ENCODE results near the gene SSU72. TPM values are rescaled to one million over a fixed set of nuclear protein-coding genes. Genes with fewer than 3 reads are reported as not detected.

The SSU72 gene
- total RNA-seq, 4 donors from 2014 or later: 44.0 to 273 (median 78.4) TPM

DNA sequence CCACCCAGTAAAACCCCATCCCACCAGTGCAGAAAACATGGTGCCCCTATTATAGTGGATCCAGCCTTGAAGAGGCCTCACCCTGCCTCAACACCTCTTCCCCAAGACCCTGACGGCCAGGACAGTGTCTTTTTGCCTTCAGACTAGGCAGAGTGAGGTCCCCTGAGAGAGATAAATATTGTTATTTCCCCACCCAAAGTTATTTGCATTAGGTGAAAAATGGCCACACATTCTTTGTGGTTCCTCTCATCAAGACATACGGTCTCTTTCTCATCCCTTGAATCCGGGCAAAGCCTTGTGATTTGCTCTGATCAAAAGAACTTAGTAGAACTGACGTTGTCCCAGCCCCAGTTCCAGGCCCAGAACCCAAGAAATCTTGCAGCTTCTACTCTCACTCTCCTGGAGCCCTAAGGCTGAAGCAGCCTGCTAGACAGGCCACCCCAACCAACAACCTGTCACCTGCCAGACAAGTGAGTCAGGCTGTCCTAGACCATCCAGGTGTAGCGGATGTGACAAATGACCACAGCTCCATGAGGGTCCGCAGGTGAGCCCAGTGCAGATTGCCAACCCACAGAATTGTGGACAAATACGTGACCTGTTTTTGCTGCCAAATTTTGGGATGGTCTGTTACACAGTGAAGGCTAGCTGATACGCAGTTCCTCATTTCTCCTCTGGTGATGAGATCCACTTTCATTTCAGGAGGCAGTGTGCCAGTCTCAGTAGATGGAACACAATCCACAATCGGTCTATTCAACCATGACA, 8.1 kb upstream of the SSU72 start:
- TF ChIP-seq, protein P1, sequence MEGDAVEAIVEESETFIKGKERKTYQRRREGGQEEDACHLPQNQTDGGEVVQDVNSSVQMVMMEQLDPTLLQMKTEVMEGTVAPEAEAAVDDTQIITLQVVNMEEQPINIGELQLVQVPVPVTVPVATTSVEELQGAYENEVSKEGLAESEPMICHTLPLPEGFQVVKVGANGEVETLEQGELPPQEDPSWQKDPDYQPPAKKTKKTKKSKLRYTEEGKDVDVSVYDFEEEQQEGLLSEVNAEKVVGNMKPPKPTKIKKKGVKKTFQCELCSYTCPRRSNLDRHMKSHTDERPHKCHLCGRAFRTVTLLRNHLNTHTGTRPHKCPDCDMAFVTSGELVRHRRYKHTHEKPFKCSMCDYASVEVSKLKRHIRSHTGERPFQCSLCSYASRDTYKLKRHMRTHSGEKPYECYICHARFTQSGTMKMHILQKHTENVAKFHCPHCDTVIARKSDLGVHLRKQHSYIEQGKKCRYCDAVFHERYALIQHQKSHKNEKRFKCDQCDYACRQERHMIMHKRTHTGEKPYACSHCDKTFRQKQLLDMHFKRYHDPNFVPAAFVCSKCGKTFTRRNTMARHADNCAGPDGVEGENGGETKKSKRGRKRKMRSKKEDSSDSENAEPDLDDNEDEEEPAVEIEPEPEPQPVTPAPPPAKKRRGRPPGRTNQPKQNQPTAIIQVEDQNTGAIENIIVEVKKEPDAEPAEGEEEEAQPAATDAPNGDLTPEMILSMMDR (IDR thresholded peaks at IDR 0.05): no peak
- TF ChIP-seq POLR2A (IDR thresholded peaks at IDR 0.05): no peak
- H3K36me3 ChIP-seq: no peaks in the 10 kb centered on the region
- H3K27ac ChIP-seq: no peak overlapping the region
- DNase-seq: no peak
- intact Hi-C loops (cut with DNase I; ENCODE audit: low total_unique reads): no loop called here
- no peaks in the 10 kb centered on the region for H3K9me3 ChIP-seq
- no peaks in the 10 kb centered on the region for H3K27me3 ChIP-seq
- H3K4me3 ChIP-seq: no peak overlapping the region
- H3K4me1 ChIP-seq: no peaks in the 10 kb centered on the region

DNA sequence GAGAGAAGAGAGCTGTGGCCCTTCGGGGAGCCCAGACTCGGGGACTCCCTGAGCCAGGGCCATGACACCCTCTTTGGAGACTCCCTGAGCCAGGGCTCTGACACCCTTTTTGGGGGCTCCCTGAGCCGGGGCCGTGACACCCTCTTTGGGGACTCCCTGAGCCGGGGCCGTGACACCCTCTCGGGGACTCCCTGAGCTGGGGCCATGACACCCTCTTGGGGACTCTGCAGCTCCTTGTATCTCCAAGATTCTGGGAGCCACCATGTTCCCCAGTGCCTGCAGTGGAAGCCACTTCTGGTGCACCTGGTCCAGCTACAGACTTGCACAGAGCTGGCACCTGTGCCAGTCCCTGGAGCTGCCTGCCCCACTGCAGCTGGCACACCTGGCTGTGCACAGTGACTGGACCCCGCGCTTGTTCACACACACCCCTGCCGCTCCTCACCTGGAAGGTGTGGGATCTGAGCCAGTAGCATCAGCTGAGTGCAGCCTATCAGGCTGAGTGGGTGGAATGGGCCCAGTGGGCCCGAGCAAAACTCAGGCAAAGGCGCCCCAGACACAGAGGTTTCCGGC, 3.8 kb upstream of the SSU72 start:
- no peak for DNase-seq
- Histone ChIP-seq H3K4me1 (no peaks in the 10 kb centered on the region), H3K9me3 (no peaks in the 10 kb centered on the region), H3K27me3 (no peaks in the 10 kb centered on the region), H3K27ac (no peak overlapping the region), H3K4me3 (no peak overlapping the region), H3K36me3 (no peaks in the 10 kb centered on the region)
- TF ChIP-seq, protein P1 (IDR thresholded peaks at IDR 0.05): no peak
- TF ChIP-seq POLR2A (IDR thresholded peaks at IDR 0.05): no peak
- intact Hi-C loops (cut with DNase I; ENCODE audit: low total_unique reads): no loop called here

DNA sequence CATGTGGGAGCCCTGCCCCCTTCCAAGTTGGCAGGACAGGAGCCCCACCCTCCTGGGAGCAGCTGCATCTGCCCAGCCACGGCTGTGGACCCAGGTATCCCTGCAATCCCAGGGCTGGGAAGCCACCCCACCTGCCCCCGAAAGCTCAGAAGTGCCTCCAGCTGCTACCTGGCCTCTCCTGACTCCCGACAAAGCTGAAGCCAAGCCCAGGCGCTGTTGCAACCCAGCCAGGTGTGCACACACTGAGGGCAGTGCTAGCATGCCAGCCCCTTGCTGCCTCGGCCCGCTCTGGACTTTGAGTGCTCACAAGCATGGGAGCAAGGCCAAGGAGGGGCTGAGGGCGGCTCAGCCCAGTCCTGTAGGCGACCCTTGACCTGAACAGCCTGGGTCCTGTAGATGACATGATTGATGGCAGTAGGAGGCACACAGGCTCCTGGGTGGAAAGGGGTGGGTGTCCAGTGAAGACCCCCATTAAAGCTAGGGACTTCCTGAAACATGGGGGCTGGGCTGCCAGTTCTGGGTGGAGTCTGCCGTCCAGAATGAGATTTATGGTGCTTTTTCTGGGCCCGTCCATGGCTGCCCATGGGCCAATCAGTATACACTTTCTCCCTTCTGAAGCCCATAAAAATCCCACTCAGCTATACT, 2.8 kb upstream of the SSU72 start:
- no peak overlapping the region for H3K4me3 ChIP-seq
- DNase-seq: no peak
- H3K9me3 ChIP-seq: no peaks in the 10 kb centered on the region
- no peaks in the 10 kb centered on the region for H3K27me3 ChIP-seq
- no peak overlapping the region for H3K27ac ChIP-seq
- no peaks in the 10 kb centered on the region for H3K4me1 ChIP-seq
- intact Hi-C loops (cut with DNase I; ENCODE audit: low total_unique reads): no loop called here
- TF ChIP-seq, protein P1 (IDR thresholded peaks at IDR 0.05): no peak
- no peak for TF ChIP-seq POLR2A (IDR thresholded peaks at IDR 0.05)
- H3K36me3 ChIP-seq: no peaks in the 10 kb centered on the region

DNA sequence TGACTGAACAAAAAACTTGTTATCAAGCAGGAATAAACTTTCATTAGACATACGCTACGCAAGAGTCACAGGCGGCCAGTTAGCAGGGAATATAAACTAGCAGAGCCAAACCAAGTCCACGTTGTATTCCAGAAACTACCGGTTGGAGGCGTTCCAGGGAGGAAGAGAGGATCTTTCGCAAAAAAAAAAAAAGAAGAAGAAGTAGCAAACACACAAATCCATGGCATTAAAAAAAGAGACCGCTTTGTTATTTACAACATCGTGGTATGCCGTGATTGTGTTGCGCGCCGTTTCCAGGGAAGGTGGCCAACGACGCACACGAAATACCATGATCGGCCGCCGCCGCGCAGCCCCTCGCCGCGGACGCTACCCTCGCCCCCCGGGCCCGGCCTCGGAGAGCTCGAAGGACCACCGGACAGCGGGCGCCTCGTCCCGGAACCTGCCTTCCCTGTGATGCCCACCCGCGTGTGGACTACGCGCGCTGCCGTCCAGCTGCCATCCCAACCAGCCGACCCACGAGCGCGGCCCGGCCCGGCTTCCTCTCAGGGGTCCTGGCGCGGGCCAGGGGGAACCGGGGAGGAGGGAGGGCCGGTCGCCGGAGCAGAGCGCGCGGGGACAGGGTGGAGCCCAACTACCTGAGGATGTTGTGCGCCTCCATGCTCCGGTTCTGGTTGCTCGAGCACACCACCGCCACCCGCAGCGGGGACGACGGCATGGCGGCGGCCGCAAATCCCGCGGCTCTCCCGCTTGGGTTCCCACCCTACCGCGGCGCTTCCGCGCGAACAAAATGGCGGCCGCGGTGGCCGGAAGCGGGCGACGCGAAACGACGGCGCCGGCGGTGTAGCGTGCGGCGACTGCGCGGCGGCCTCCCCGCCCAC, 581 bp downstream of the SSU72 start:
- H3K27ac ChIP-seq: peak overlapping the region; percentile 92 to 98
- H3K9me3 ChIP-seq: no peaks in the 10 kb centered on the region
- TF ChIP-seq, protein P1 (IDR thresholded peaks at IDR 0.05): no peak
- no peak for TF ChIP-seq POLR2A (IDR thresholded peaks at IDR 0.05)
- intact Hi-C loops (cut with DNase I; ENCODE audit: low total_unique reads): no loop called here
- no peaks in the 10 kb centered on the region for H3K36me3 ChIP-seq
- no peak for DNase-seq
- H3K4me3 ChIP-seq: peak overlapping the region; percentile 84 to 96
- H3K27me3 ChIP-seq: no peaks in the 10 kb centered on the region
- H3K4me1 ChIP-seq: no peaks in the 10 kb centered on the region

Measured in uterus (tissue), 4 donors.